Smooth muscle cell (in vitro differentiated cells): Measurements from ENCODE around the gene RETREG1. TPM values are rescaled to one million over a fixed set of nuclear protein-coding genes. Genes with fewer than 3 reads are reported as not detected.

Experiments used
- DNase-seq: peaks from one replicate; lab custom pipeline; 2025; ENCODE audit not compliant: unreplicated experiment; lab: John Stamatoyannopoulos, UW
- H2AFZ ChIP-seq: fragments of 200-600 bp; sonication (generic); 2 replicates; pipeline ENCODE4 v1.6.0; 2016; ENCODE audit warnings: antibody characterized with exemption, low read depth, mild to moderate bottlenecking
- H3F3A ChIP-seq: fragments of 200-600 bp; sonication (generic); 2 replicates; pipeline ENCODE4 v1.6.0; 2017; ENCODE audit warnings: antibody characterized with exemption, low read depth
- H3K27ac ChIP-seq: fragments of 200-600 bp; sonication (generic); 2 replicates; pipeline ENCODE4 v1.5.1; 2016; ENCODE audit warnings: low read depth, mild to moderate bottlenecking
- H3K27me3 ChIP-seq: fragments of 200-600 bp; sonication (generic); 2 replicates; pipeline ENCODE4 v1.6.1; 2016; ENCODE audit warnings: low read depth, mild to moderate bottlenecking
- H3K36me3 ChIP-seq: fragments of 200-600 bp; sonication (generic); 2 replicates; pipeline ENCODE4 v1.5.1; 2016; ENCODE audit warnings: low read depth
- H3K4me1 ChIP-seq: fragments of 200-600 bp; sonication (generic); 2 replicates; pipeline ENCODE4 v1.5.1; 2016; ENCODE audit warnings: low read depth
- H3K4me2 ChIP-seq: fragments of 200-600 bp; sonication (generic); 2 replicates; pipeline ENCODE4 v1.6.0; 2016; ENCODE audit warnings: mild to moderate bottlenecking
- H3K4me3 ChIP-seq: fragments of 200-600 bp; sonication (generic); 2 replicates; pipeline ENCODE4 v1.5.1; 2016; ENCODE audit warnings: mild to moderate bottlenecking
- H3K79me2 ChIP-seq: fragments of 200-600 bp; sonication (generic); 2 replicates; pipeline ENCODE4 v1.6.0; 2016; ENCODE audit warnings: low read depth, mild to moderate bottlenecking
- H3K9ac ChIP-seq: fragments of 200-600 bp; sonication (generic); 2 replicates; pipeline ENCODE4 v1.6.0; 2016; ENCODE audit warnings: low read depth
- H3K9me3 ChIP-seq: fragments of 200-600 bp; sonication (generic); replicated peaks from 2 replicates; pipeline ENCODE4 v1.5.1; 2016; ENCODE audit warnings: low read depth
- H4K20me1 ChIP-seq: fragments of 200-600 bp; sonication (generic); 2 replicates; pipeline ENCODE4 v1.6.0; 2016; ENCODE audit warnings: low read depth
- CTCF ChIP-seq: fragments of 200-600 bp; sonication (generic); IDR thresholded peaks from 2 replicates; pipeline ENCODE4 v1.5.1; 2017; ENCODE audit warnings: borderline replicate concordance, mild to moderate bottlenecking, antibody characterized with exemption; ENCODE audit not compliant: insufficient read depth, poor library complexity, severe bottlenecking
- WGBS: methylation state at CpG from one replicate; pipeline ENCODE4 v1.1.7; 2016; ENCODE audit warnings: low lambda C conversion rate; 5-methylcytosine and 5-hydroxymethylcytosine counted together
- polyA plus RNA-seq: library from polyadenylated mRNA; unstranded; fragments of >200 nt; fragmentation: Nextera tagmentation; extraction: Ambion mirVana; gene quantifications from 2 replicates; pipeline ENCODE4 v1.2.1, GENCODE V29; 2016
- total RNA-seq: library from RNA; depleted of rRNA; stranded (reverse); fragments of >200 nt; gene quantifications from 2 replicates; pipeline ENCODE4 v1.2.3, GENCODE V29; 2014

The RETREG1 gene
- total and polyA plus RNA-seq, 2 experiments from 2014 or later, result 0.19 to 4.4 TPM

DNA sequence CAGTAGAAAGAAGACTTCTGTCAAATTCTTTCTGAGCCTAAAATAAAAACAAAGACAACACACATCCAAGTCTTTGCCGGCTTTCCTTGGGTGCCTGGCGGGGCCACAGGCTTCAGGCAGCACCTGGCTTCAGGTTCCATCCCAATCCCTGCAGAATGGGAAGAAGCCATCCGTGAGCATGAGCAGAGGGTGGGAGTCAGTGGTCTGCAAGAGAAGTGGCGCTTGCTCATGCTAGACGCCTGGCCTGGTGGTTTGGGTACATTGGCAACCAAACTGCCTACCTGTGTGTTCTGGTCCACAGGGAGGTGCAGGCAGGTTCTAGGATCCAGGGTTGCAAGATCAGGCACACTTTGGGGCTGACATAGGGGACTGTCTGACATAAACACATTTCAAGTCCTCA lies 47.6 kb upstream of the RETREG1 start:
- no peak overlapping the region for H3K4me3 ChIP-seq
- WGBS, result 81% methylated on average over 5 of the region's 5 CpGs
- TF ChIP-seq CTCF, result no peak

GRCh38 chr5:16663840-16664239 lies 47.0 kb upstream of the RETREG1 start:
- no peaks in the 10 kb centered on the region for H3K36me3 ChIP-seq
- no peak overlapping the region for H3K4me3 ChIP-seq
- H3K79me2 ChIP-seq, result no peaks in the 10 kb centered on the region
- H4K20me1 ChIP-seq, result peaks cover 40% of the 10 kb centered on the region
- no peaks in the 10 kb centered on the region for H3K9me3 ChIP-seq
- TF ChIP-seq CTCF, result no peak
- H3F3A ChIP-seq, result peaks cover 42% of the 10 kb centered on the region
- no peaks in the 10 kb centered on the region for H3K4me1 ChIP-seq
- H3K27ac ChIP-seq, result no peak overlapping the region
- no peak overlapping the region for H3K9ac ChIP-seq
- no peak for DNase-seq
- 34% methylated on average over 4 of the region's 4 CpGs for WGBS
- no peaks in the 10 kb centered on the region for H3K27me3 ChIP-seq
- H2AFZ ChIP-seq, result no peak overlapping the region
- no peak overlapping the region for H3K4me2 ChIP-seq

More for the DNA sequence above, 47.6 kb upstream of the RETREG1 start:
- H3K4me2 ChIP-seq, result no peak overlapping the region
- H3K27ac ChIP-seq, result no peak overlapping the region
- DNase-seq, result no peak
- no peaks in the 10 kb centered on the region for H3K27me3 ChIP-seq
- H3K4me1 ChIP-seq, result no peaks in the 10 kb centered on the region
- no peak overlapping the region for H2AFZ ChIP-seq
- no peak overlapping the region for H3K9ac ChIP-seq
- H3K9me3 ChIP-seq, result no peaks in the 10 kb centered on the region
- H3K36me3 ChIP-seq, result peaks cover 2% of the 10 kb centered on the region
- peaks cover 48% of the 10 kb centered on the region for H3F3A ChIP-seq
- peaks cover 45% of the 10 kb centered on the region for H4K20me1 ChIP-seq
- H3K79me2 ChIP-seq, result no peaks in the 10 kb centered on the region

DNA sequence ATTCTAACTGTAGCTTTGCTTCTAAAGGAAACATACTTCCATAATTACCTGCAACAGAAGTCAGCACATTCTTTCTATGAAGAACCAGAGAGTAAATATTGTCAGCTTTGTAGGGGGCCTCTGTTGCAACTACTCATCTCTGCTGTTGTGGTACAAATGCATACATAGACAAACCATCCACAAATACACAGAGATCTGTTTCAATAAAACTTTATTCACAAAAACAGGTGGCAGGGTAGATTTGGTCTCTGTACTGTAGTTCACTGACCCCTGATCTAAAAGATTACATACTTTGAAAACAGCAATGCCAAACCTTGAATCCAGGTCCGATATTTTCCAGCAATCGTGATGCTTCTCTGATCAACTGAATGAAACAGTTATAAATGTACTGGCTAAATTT lies 44.9 kb upstream of the RETREG1 start:
- Histone ChIP-seq H3K36me3 (no peaks in the 10 kb centered on the region), H2AFZ (no peak overlapping the region), H3K9me3 (no peaks in the 10 kb centered on the region), H3K4me3 (no peak overlapping the region), H3F3A (peaks cover 30% of the 10 kb centered on the region), H3K27ac (no peak overlapping the region), H4K20me1 (peaks cover 19% of the 10 kb centered on the region), H3K4me1 (no peaks in the 10 kb centered on the region), H3K4me2 (no peak overlapping the region), H3K9ac (no peak overlapping the region), H3K27me3 (no peaks in the 10 kb centered on the region), H3K79me2 (no peaks in the 10 kb centered on the region)
- no peak for TF ChIP-seq CTCF
- no peak for DNase-seq
- 93% methylated on average over 2 of the region's 2 CpGs for WGBS

DNA sequence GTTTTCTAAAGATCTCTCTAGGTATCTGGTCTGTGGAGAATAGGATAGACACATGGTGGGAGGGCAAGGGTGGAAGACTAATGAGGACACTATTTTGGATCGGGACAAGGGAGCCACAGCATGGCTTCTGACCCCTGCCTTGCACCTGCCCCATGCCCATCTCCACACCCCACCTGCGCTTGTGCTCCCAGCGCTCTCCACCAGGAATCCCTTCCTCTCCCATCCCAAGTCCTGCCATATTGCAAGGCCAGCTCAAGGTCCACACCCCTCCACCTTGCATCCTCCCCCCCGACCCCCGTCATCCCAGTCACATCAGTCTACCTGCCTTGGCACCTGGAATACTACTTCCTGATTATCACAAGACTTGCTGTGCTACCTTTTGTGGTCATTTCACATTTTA lies 44.2 kb upstream of the RETREG1 start:
- H2AFZ ChIP-seq, result no peak overlapping the region
- TF ChIP-seq CTCF, result no peak
- 68% methylated on average over 5 of the region's 5 CpGs for WGBS

More for the DNA sequence above, 44.2 kb upstream of the RETREG1 start:
- Histone ChIP-seq H3K79me2 (no peaks in the 10 kb centered on the region), H3K4me2 (no peak overlapping the region), H3K9me3 (no peaks in the 10 kb centered on the region), H3K27me3 (no peaks in the 10 kb centered on the region), H3K27ac (peak overlapping the region; percentile 79), H3K9ac (no peak overlapping the region), H3K4me1 (no peaks in the 10 kb centered on the region), H4K20me1 (peaks cover 15% of the 10 kb centered on the region), H3F3A (peaks cover 26% of the 10 kb centered on the region), H3K36me3 (no peaks in the 10 kb centered on the region), H3K4me3 (no peak overlapping the region)
- DNase-seq, result no peak
